HepG2 (cell line): ENCODE results near the gene UPB1. TPM values are rescaled to one million over a fixed set of nuclear protein-coding genes. Genes with fewer than 3 reads are reported as not detected.

Source experiments
- ATAC-seq: fragments of 200-7000 bp; cut with Tn5 transposase; 3 replicates; pipeline ENCODE4 v1.9.1; 2020; ENCODE audit warnings: mild to moderate bottlenecking, moderate library complexity
- BruUV-seq: library from RNA; stranded (reverse); fragments of 400-500 nt; replicated peaks from 2 replicates; lab custom pipeline; 2021; lab: Mats Ljungman, UMichigan
- CTCF ChIA-PET: fragments of 300-600 bp; formaldehyde crosslinking; extraction: SDS; loops from one replicate; lab custom pipeline; 2021; ENCODE audit warnings: low total read pairs, inconsistent platforms, low intra/inter-chr PET ratio; lab: Yijun Ruan, JAX
- POLR2A ChIA-PET: fragments of 350-600 bp; sonication (Branson Sonifier 250); formaldehyde crosslinking; loops from one replicate; lab custom pipeline; 2020; ENCODE audit warnings: antibody characterized with exemption, inconsistent platforms; lab: Yijun Ruan, JAX
- DNase-seq: peaks from one replicate; pipeline ENCODE4 v3.0.0-alpha.2; 2015; ENCODE audit warnings: low spot score
- FAIRE-seq: peaks from 3 replicates; lab custom pipeline; 2011; peaks lifted over from hg19 to GRCh38; lab: Jason Lieb, UNC
- H2AFZ ChIP-seq: one replicate; pipeline ENCODE4 v1.6.1; 2011; ENCODE audit warnings: low read length, inconsistent platforms
- H3K27ac ChIP-seq: fragments of 300-600 bp; 3 replicates; pipeline ENCODE4 v1.8.0; 2011; ENCODE audit warnings: mixed run types, mild to moderate bottlenecking, mixed read lengths, low read length, inconsistent platforms; ENCODE audit not compliant: insufficient read depth; ENCODE audit errors: extremely low read length
- H3K27me3 ChIP-seq, 2 experiments: fragments of 200-600 bp in 1 of 2; 2 replicates in 1 of 2; 3 replicates in 1 of 2; pipeline versions ENCODE4 v1.6.0 to v1.8.0; 2011; ENCODE audit warnings: low read length in 2 of 2, mild to moderate bottlenecking in 2 of 2, moderate library complexity in 2 of 2, inconsistent platforms in 1 of 2; ENCODE audit not compliant: insufficient read depth in 2 of 2, control insufficient read depth in 1 of 2
- H3K36me3 ChIP-seq, 2 experiments: fragments of 200-600 bp in 1 of 2; replicated peaks in 1 of 2; 2 replicates in 1 of 2; 3 replicates in 1 of 2; pipeline versions ENCODE4 v1.5.1 to v1.8.0; 2011; ENCODE audit warnings: low read length in 2 of 2, inconsistent platforms in 1 of 2; ENCODE audit not compliant: insufficient read depth in 2 of 2, control insufficient read depth in 1 of 2
- H3K4me1 ChIP-seq: 2 replicates; pipeline ENCODE4 v1.5.1; 2012; ENCODE audit warnings: low read length, inconsistent platforms; ENCODE audit not compliant: insufficient read depth
- H3K4me2 ChIP-seq: 2 replicates; pipeline ENCODE4 v1.6.0; 2011; ENCODE audit warnings: low read depth, low read length, inconsistent platforms
- H3K4me3 ChIP-seq, 3 experiments: fragments of 200-600 bp in 1 of 3; sonication (generic), shearing (Covaris generic) in 1 of 3; replicated peaks in 1 of 3; 2 replicates each; pipeline ENCODE4 v1.5.1; 2011 to 2016; ENCODE audit warnings: low read length in 3 of 3, inconsistent platforms in 2 of 3, low read depth in 2 of 3, mild to moderate bottlenecking in 2 of 3, control low read depth in 1 of 3, mixed read lengths in 1 of 3; ENCODE audit not compliant: insufficient read depth in 1 of 3
- H3K79me2 ChIP-seq: one replicate; pipeline ENCODE4 v1.6.1; 2011; ENCODE audit warnings: low read length, inconsistent platforms; ENCODE audit not compliant: insufficient read depth
- H3K9ac ChIP-seq: 2 replicates; pipeline ENCODE4 v1.6.0; 2011; ENCODE audit warnings: mild to moderate bottlenecking, low read depth, low read length, inconsistent platforms; ENCODE audit not compliant: insufficient read depth
- H3K9me3 ChIP-seq: 2 replicates; pipeline ENCODE4 v1.5.1; 2012; ENCODE audit warnings: mild to moderate bottlenecking, low read length
- H4K20me1 ChIP-seq: 2 replicates; pipeline ENCODE4 v1.6.0; 2011; ENCODE audit warnings: inconsistent platforms, mild to moderate bottlenecking, low read length, moderate library complexity; ENCODE audit not compliant: insufficient read depth
- KLF6 ChIP-seq: IDR thresholded peaks from 2 replicates; pipeline ENCODE4 v1.8.0; 2016; ENCODE audit warnings: missing biosample characterization, missing genetic modification reagents
- NONO ChIP-seq, 2 experiments: fragments of 450-650 bp in 1 of 2; sonication (generic) in 1 of 2; formaldehyde crosslinking in 1 of 2; IDR thresholded peaks in 1 of 2; conservative IDR thresholded peaks in 1 of 2; 2 replicates each; pipeline versions ENCODE4 v1.6.1 to v1.8.0; 2017 to 2022; ENCODE audit warnings: mild to moderate bottlenecking in 1 of 2, missing genetic modification reagents in 1 of 2, moderate library complexity in 1 of 2
- NR2F1 ChIP-seq, 2 experiments: fragments of 450-650 bp in 1 of 2; formaldehyde crosslinking in 1 of 2; IDR thresholded peaks; 2 replicates each; pipeline versions ENCODE4 v1.5.0 to v1.6.1; 2016 to 2020; ENCODE audit warnings: mild to moderate bottlenecking in 1 of 2, missing compliant biosample characterization in 1 of 2, missing genetic modification reagents in 1 of 2, moderate library complexity in 1 of 2
- RARG ChIP-seq: sonication (generic); formaldehyde crosslinking; IDR thresholded peaks from 2 replicates; pipeline ENCODE4 v1.4.0; 2020; ENCODE audit warnings: low read depth, mild to moderate bottlenecking, missing genetic modification reagents
- SP2 ChIP-seq: sonication (generic); formaldehyde crosslinking; IDR thresholded peaks from 2 replicates; pipeline ENCODE4 v1.5.1; 2020; ENCODE audit warnings: mild to moderate bottlenecking, missing genetic modification reagents
- TARDBP ChIP-seq: sonication (generic); formaldehyde crosslinking; IDR thresholded peaks from 2 replicates; pipeline ENCODE4 v1.8.0; 2022; ENCODE audit warnings: mild to moderate bottlenecking, missing genetic modification reagents
- ZFP82 ChIP-seq: sonication (generic); formaldehyde crosslinking; IDR thresholded peaks from 2 replicates; pipeline ENCODE4 v1.5.1; 2020; ENCODE audit warnings: mild to moderate bottlenecking, missing genetic modification reagents, borderline replicate concordance
- ZKSCAN5 ChIP-seq: sonication (generic); formaldehyde crosslinking; IDR thresholded peaks from 2 replicates; pipeline ENCODE4 v1.5.1; 2020; ENCODE audit warnings: mild to moderate bottlenecking, missing genetic modification reagents
- ZMYM3 ChIP-seq: sonication (generic); formaldehyde crosslinking; IDR thresholded peaks from 2 replicates; pipeline ENCODE4 v1.5.1; 2020; ENCODE audit warnings: mild to moderate bottlenecking, missing genetic modification reagents
- ZNF224 ChIP-seq: sonication (generic); formaldehyde crosslinking; IDR thresholded peaks from 2 replicates; pipeline ENCODE4 v1.5.0; 2020; ENCODE audit warnings: mild to moderate bottlenecking, missing genetic modification reagents
- ZNF264 ChIP-seq: sonication (generic); formaldehyde crosslinking; IDR thresholded peaks from 2 replicates; pipeline ENCODE4 v1.4.0; 2020; ENCODE audit warnings: missing genetic modification reagents
- ZNF383 ChIP-seq: sonication (generic); formaldehyde crosslinking; IDR thresholded peaks from 2 replicates; pipeline ENCODE4 v1.4.0; 2020; ENCODE audit warnings: missing genetic modification reagents, mild to moderate bottlenecking, borderline replicate concordance
- ZNF652 ChIP-seq: IDR thresholded peaks from 2 replicates; pipeline ENCODE4 v1.6.1; 2016; ENCODE audit warnings: low read depth, borderline replicate concordance
- WGBS: methylation state at CpG from one replicate; pipeline ENCODE4 v1.1.6; 2017; ENCODE audit warnings: low lambda C conversion rate; 5-methylcytosine and 5-hydroxymethylcytosine counted together
- in situ Hi-C: cut with HindIII; loops from 2 replicates; pipeline ENCODE4 v1.10.0; 2017; ENCODE audit warnings: low pct_unique_long_range_greater_than_20kb; ENCODE audit not compliant: extremely low pct_ligation_motif_present
- intact Hi-C: fragments of 100-400 bp; cut with micrococcal nuclease; formaldehyde crosslinking; loops from one replicate; pipeline ENCODE4 v1.10.0; 2022; ENCODE audit not compliant: unreplicated experiment
- polyA plus RNA-seq, 8 experiments: library from polyadenylated mRNA; depleted of rRNA in 3 of 8; stranded (reverse) in 7 of 8; unstranded in 1 of 8; fragments of >200 nt; fragmentation: Illumina TruSeq in 4 of 8; extraction: Trizol in 4 of 8; gene quantifications; 2 replicates each; pipeline versions ENCODE4 v1.2.1 to v1.2.3, GENCODE V29; 2011 to 2016; ENCODE audit warnings: low read depth in 4 of 8, missing spikeins in 1 of 8, mixed read lengths in 1 of 8; ENCODE audit not compliant: insufficient read depth in 1 of 8
- total RNA-seq, 5 experiments: library from RNA; depleted of rRNA; stranded (reverse); fragments of >200 nt; fragmentation: Illumina TruSeq; extraction: Trizol; gene quantifications; 2 replicates each; pipeline ENCODE4 v1.2.3, GENCODE V29; 2016; ENCODE audit warnings: low read depth in 1 of 5
- TF ChIP-seq, protein P1 (sequence below): sonication (generic); formaldehyde crosslinking; IDR thresholded peaks from 2 replicates; pipeline ENCODE4 v1.5.1; 2020; ENCODE audit warnings: missing genetic modification reagents, mild to moderate bottlenecking, borderline replicate concordance
- TF ChIP-seq, protein P2 (sequence below): sonication (generic); formaldehyde crosslinking; conservative IDR thresholded peaks from 2 replicates; pipeline ENCODE4 v1.8.0; 2022; ENCODE audit warnings: missing genetic modification reagents
- TF ChIP-seq, protein P3 (sequence below): fragments of 450-650 bp; IDR thresholded peaks from 2 replicates; pipeline ENCODE4 v1.6.1; 2016
- TF ChIP-seq, protein P4 (sequence below): sonication (generic); formaldehyde crosslinking; IDR thresholded peaks from 2 replicates; pipeline ENCODE4 v1.5.1; 2020; ENCODE audit warnings: missing genetic modification reagents, mild to moderate bottlenecking, borderline replicate concordance

UPB1 gene
- total and polyA plus RNA-seq, 2 of the 13 experiments (the other 11 are each of a cell fraction or from before 2014, with no cell fraction given), result 0.38 to 1.2 TPM

DNA sequence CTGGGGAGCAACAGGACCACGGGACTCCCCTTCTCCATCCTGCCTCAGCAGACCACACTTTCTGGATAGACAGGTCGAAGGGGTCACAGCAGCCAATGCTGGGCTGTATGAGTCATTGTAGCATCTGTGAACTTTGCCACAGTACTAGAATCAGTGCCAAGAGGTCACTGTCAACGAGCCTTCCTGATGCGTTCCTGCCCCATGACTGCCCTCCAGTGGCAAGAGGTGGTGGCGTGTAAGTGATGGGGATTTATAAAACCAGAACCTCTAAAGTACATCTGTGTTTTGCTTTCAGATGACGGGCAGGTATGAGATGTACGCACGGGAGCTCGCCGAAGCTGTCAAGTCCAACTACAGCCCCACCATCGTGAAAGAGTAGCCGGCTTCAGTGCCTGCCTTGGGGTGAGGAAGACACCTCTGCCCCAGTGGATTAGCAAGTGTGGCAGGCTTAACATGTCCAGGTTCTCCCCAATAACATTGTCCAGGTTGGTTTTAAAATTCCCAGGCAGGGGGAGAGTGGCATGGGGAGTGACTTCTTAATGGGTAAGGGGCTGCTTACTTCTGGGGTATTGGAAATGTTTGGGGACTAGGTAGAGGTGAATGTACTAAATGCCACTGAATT is 30.4 kb downstream of the UPB1 start:
- H3K4me2 ChIP-seq, result peak overlapping the region; percentile 61
- intact Hi-C loops, result loop anchor here (1.0 to 2.0 kb wide), 2 partner anchors 104 to 201 kb away; no protein-coding TSS in a partner anchor
- ChIA-PET CTCF (interaction anchor here (1.0 to 3.8 kb wide), 3 partner anchors 24 to 200 kb away, joined by 6 to 59 read pairs (median 6); no protein-coding TSS in a partner anchor), POLR2A (no interaction called here)
- WGBS, result 0% methylated on average over 9 of the region's 12 CpGs
- H3K4me1 ChIP-seq, result peaks cover 54% of the 10 kb centered on the region
- H3K9ac ChIP-seq, result no peak overlapping the region
- no TSS peak for BruUV-seq
- no peaks in the 10 kb centered on the region for H4K20me1 ChIP-seq
- ATAC-seq, result peak; percentile 88
- no peaks in the 10 kb centered on the region for H3K27me3 ChIP-seq
- no peak overlapping the region for H3K27ac ChIP-seq
- no peak overlapping the region for H2AFZ ChIP-seq
- peak; percentile 100 for FAIRE-seq
- no peaks in the 10 kb centered on the region for H3K79me2 ChIP-seq
- in situ Hi-C loops, result no loop called here
- peak; percentile 92 for DNase-seq
- no peak overlapping the region for H3K4me3 ChIP-seq
- H3K9me3 ChIP-seq, result no peaks in the 10 kb centered on the region
- H3K36me3 ChIP-seq, result no peaks in the 10 kb centered on the region
- TF ChIP-seq KLF6 (CRISPR knock-in tag), result peak; percentile 27; the same call in 1 of the 2 replicates
- TF ChIP-seq ZNF224 (CRISPR knock-in tag), result no peak
- no peak for TF ChIP-seq ZNF264 (CRISPR knock-in tag)
- TF ChIP-seq, protein P1, sequence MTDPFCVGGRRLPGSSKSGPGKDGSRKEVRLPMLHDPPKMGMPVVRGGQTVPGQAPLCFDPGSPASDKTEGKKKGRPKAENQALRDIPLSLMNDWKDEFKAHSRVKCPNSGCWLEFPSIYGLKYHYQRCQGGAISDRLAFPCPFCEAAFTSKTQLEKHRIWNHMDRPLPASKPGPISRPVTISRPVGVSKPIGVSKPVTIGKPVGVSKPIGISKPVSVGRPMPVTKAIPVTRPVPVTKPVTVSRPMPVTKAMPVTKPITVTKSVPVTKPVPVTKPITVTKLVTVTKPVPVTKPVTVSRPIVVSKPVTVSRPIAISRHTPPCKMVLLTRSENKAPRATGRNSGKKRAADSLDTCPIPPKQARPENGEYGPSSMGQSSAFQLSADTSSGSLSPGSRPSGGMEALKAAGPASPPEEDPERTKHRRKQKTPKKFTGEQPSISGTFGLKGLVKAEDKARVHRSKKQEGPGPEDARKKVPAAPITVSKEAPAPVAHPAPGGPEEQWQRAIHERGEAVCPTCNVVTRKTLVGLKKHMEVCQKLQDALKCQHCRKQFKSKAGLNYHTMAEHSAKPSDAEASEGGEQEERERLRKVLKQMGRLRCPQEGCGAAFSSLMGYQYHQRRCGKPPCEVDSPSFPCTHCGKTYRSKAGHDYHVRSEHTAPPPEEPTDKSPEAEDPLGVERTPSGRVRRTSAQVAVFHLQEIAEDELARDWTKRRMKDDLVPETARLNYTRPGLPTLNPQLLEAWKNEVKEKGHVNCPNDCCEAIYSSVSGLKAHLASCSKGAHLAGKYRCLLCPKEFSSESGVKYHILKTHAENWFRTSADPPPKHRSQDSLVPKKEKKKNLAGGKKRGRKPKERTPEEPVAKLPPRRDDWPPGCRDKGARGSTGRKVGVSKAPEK (CRISPR knock-in tag), result no peak
- TF ChIP-seq, protein P2, sequence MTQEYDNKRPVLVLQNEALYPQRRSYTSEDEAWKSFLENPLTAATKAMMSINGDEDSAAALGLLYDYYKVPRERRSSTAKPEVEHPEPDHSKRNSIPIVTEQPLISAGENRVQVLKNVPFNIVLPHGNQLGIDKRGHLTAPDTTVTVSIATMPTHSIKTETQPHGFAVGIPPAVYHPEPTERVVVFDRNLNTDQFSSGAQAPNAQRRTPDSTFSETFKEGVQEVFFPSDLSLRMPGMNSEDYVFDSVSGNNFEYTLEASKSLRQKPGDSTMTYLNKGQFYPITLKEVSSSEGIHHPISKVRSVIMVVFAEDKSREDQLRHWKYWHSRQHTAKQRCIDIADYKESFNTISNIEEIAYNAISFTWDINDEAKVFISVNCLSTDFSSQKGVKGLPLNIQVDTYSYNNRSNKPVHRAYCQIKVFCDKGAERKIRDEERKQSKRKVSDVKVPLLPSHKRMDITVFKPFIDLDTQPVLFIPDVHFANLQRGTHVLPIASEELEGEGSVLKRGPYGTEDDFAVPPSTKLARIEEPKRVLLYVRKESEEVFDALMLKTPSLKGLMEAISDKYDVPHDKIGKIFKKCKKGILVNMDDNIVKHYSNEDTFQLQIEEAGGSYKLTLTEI (CRISPR knock-in tag), result no peak
- no peak for TF ChIP-seq ZKSCAN5 (CRISPR knock-in tag)
- TF ChIP-seq, protein P3, sequence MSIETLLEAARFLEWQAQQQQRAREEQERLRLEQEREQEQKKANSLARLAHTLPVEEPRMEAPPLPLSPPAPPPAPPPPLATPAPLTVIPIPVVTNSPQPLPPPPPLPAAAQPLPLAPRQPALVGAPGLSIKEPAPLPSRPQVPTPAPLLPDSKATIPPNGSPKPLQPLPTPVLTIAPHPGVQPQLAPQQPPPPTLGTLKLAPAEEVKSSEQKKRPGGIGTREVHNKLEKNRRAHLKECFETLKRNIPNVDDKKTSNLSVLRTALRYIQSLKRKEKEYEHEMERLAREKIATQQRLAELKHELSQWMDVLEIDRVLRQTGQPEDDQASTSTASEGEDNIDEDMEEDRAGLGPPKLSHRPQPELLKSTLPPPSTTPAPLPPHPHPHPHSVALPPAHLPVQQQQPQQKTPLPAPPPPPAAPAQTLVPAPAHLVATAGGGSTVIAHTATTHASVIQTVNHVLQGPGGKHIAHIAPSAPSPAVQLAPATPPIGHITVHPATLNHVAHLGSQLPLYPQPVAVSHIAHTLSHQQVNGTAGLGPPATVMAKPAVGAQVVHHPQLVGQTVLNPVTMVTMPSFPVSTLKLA, result no peak
- peak; percentile 99 for TF ChIP-seq NR2F1 (CRISPR knock-in tag; IDR thresholded peaks at IDR 0.05)
- TF ChIP-seq, protein P4, sequence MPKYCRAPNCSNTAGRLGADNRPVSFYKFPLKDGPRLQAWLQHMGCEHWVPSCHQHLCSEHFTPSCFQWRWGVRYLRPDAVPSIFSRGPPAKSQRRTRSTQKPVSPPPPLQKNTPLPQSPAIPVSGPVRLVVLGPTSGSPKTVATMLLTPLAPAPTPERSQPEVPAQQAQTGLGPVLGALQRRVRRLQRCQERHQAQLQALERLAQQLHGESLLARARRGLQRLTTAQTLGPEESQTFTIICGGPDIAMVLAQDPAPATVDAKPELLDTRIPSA (CRISPR knock-in tag), result no peak
- no peak for TF ChIP-seq NONO (IDR thresholded peaks at IDR 0.05)
- TF ChIP-seq NONO (CRISPR knock-in tag; conservative IDR thresholded peaks at IDR 0.05), result peak; percentile 54; the same call in 1 of the 2 replicates
- TF ChIP-seq TARDBP (CRISPR knock-in tag), result peak; percentile 90
- no peak for TF ChIP-seq SP2 (CRISPR knock-in tag)
- no peak for TF ChIP-seq ZNF383 (CRISPR knock-in tag)
- no peak for TF ChIP-seq ZFP82 (CRISPR knock-in tag)
- no peak for TF ChIP-seq RARG (CRISPR knock-in tag)
- peak; percentile 71; the same call in 1 of the 2 replicates for TF ChIP-seq ZNF652
- peak; percentile 66; the same call in 1 of the 2 replicates for TF ChIP-seq ZMYM3 (CRISPR knock-in tag)
